Measurements from ENCODE around the gene CENPP. TPM values are rescaled to one million over a fixed set of nuclear protein-coding genes. Genes with fewer than 3 reads are reported as not detected.

Gene CENPP
- total RNA-seq, 1 donor from 2014 or later = 5.4 TPM

DNA sequence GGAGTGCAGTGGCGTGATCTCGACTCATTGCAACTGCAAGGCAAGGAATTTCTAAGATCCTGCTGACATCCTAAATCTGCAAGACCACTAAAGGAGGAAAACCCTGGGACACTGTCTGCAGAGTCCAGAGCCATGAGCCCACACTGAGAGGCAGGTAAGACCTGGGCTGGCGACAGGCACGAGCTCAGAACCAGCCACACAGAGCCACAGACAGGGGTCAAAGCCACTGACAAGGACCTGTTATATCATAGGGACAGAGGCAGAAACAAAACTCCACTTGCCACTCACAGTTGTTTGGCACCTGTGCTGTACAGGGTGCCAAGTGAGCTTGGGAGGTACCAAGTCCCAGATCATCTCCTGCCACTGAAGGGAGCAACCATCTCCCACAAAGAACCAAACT, 310.0 kb downstream of the CENPP start:
- intact Hi-C loops (cut with micrococcal nuclease) = loop anchor here (10.0 kb wide), 2 partner anchors 311 to 501 kb away; partner anchors contain the start of genes CENPP and NOL8
- Histone ChIP-seq H3K27me3 (ENCODE audit: low read depth) (no peaks in the 10 kb centered on the region), H3K9me3 (replicated peaks) (no peaks in the 10 kb centered on the region), H3K27ac (replicated peaks) (no peak overlapping the region), H3K4me3 (no peak overlapping the region), H3K4me1 (peaks cover 18% of the 10 kb centered on the region), H3K36me3 (peaks cover 97% of the 10 kb centered on the region)
- TF ChIP-seq, protein P1, sequence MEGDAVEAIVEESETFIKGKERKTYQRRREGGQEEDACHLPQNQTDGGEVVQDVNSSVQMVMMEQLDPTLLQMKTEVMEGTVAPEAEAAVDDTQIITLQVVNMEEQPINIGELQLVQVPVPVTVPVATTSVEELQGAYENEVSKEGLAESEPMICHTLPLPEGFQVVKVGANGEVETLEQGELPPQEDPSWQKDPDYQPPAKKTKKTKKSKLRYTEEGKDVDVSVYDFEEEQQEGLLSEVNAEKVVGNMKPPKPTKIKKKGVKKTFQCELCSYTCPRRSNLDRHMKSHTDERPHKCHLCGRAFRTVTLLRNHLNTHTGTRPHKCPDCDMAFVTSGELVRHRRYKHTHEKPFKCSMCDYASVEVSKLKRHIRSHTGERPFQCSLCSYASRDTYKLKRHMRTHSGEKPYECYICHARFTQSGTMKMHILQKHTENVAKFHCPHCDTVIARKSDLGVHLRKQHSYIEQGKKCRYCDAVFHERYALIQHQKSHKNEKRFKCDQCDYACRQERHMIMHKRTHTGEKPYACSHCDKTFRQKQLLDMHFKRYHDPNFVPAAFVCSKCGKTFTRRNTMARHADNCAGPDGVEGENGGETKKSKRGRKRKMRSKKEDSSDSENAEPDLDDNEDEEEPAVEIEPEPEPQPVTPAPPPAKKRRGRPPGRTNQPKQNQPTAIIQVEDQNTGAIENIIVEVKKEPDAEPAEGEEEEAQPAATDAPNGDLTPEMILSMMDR (IDR thresholded peaks at IDR 0.05; ENCODE audit: borderline replicate concordance) = no peak
- DNase-seq = no peak

DNA sequence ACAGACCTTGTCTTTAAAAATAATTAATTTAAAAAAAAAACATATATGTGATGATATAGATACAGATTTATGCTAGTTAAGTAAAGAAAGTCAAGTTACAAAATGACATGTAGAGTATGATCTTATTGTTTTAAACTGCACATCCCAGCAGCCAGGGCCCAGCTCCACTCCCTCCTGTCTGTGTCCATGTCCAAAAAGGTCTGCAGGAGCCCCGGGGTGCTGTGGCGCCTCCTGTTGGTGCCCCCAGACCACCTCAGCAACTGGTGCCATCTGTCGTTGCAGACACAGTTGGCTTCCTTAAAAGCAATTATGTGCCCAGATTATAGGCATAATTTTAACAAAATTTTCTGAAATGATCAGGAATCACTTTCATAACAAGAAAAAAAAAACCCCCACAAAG, 310.9 kb downstream of the CENPP start:
- no peak overlapping the region for H3K4me3 ChIP-seq
- TF ChIP-seq, protein P1 (IDR thresholded peaks at IDR 0.05; ENCODE audit: borderline replicate concordance) = no peak
- no peaks in the 10 kb centered on the region for H3K9me3 ChIP-seq (replicated peaks)
- peaks cover 99% of the 10 kb centered on the region for H3K36me3 ChIP-seq
- peaks cover 18% of the 10 kb centered on the region for H3K4me1 ChIP-seq
- H3K27me3 ChIP-seq (ENCODE audit: low read depth) = no peaks in the 10 kb centered on the region
- intact Hi-C loops (cut with micrococcal nuclease) = loop anchor here (10.0 kb wide), 2 partner anchors 312 to 502 kb away; partner anchors contain the start of genes CENPP and NOL8
- no peak overlapping the region for H3K27ac ChIP-seq (replicated peaks)
- DNase-seq = no peak

DNA sequence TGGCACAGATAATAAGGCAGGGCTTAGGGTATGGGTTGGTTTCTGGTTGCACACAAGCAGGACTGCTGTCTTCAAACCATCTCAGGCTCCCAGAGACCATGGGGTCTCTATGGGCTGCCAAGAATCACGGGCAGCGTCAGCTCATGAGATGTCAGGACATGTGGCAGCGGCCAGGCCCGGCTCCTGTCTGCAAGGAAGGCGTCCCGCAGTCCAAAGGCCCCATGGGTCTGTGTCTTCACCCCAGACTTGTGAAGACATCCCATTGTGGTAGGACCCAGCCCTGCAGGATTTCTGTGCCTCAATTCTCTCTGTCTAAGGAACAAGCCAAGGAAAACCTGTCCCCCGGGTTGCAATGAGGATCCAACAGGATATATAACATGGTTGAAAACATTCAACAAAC, 311.6 kb downstream of the CENPP start:
- H3K36me3 ChIP-seq = peaks cover 99% of the 10 kb centered on the region
- TF ChIP-seq, protein P1 (IDR thresholded peaks at IDR 0.05; ENCODE audit: borderline replicate concordance) = no peak
- H3K4me3 ChIP-seq = no peak overlapping the region
- no peak overlapping the region for H3K27ac ChIP-seq (replicated peaks)
- H3K9me3 ChIP-seq (replicated peaks) = no peaks in the 10 kb centered on the region
- intact Hi-C loops (cut with micrococcal nuclease) = loop anchor here (10.0 kb wide), 2 partner anchors 313 to 503 kb away; partner anchors contain the start of genes CENPP and NOL8
- peaks cover 16% of the 10 kb centered on the region for H3K4me1 ChIP-seq
- no peaks in the 10 kb centered on the region for H3K27me3 ChIP-seq (ENCODE audit: low read depth)
- DNase-seq = no peak

DNA sequence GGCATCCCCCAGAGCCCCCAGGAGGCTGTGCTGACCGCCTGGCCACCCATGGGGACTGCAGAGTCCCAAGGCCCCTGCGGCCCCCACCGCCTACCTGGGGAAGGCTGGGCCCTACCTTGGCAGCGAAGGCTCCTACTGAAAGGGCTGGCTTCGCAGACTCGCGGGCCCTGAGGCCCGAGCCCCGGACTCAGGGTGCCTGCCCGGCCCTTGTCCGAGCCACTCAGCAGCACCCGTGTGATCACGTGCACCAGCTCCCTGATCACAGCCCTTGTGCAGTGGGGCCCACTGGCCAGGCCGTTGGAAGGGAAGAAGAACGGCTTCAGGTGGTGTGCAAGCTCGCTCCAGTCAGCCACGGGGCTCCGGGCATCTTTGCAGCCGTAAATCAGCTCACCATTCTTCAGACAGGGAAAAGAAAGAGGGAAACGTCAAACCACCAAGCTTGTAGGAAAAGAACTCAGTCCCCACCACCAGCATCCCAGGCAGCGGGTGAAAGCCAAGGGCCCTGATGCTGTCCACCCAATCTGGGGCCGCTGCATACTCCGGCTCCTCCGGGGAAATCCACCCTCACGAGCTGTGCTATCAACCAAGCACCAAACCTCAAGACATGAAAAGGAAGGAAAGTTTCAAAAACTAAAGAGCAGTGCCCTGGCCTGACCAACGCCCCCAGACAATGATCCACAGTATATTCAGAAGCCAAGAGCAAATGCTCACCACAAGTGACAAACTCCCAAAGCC, 312.3 kb downstream of the CENPP start:
- TF ChIP-seq, protein P1 (IDR thresholded peaks at IDR 0.05; ENCODE audit: borderline replicate concordance) = no peak
- intact Hi-C loops (cut with micrococcal nuclease) = loop anchor here (10.0 kb wide), 2 partner anchors 313 to 503 kb away; partner anchors contain the start of genes CENPP and NOL8
- Histone ChIP-seq H3K9me3 (replicated peaks) (no peaks in the 10 kb centered on the region), H3K4me1 (peaks cover 16% of the 10 kb centered on the region), H3K27ac (replicated peaks) (no peak overlapping the region), H3K36me3 (peaks cover 99% of the 10 kb centered on the region), H3K27me3 (ENCODE audit: low read depth) (no peaks in the 10 kb centered on the region), H3K4me3 (no peak overlapping the region)
- no peak for DNase-seq

DNA sequence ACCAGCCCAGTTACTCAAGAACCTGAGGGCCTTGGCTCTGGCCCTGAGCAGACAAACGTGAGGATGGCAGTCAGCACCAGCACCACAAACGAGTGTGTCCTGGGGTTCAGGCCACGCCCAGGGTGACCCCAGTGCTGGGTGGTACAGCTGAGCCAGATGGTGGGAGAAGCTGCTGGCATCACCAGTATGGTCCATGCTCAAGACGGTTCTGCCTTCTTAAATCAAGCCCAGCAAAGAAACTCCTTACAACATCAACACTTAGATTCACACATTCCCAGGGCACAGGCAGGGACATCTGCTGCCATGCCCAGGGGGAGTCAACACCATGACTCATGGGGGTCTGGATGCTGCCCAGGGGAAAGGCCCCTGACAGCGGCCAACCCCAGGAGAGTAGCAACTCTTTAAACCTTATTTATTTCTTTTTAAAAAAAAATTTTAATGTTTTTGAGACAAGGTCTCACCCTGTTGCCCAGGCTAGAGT, 312.9 kb downstream of the CENPP start:
- TF ChIP-seq, protein P1 (IDR thresholded peaks at IDR 0.05; ENCODE audit: borderline replicate concordance) = no peak
- Histone ChIP-seq H3K4me1 (peaks cover 14% of the 10 kb centered on the region), H3K4me3 (no peak overlapping the region), H3K36me3 (peaks cover 99% of the 10 kb centered on the region), H3K27ac (replicated peaks) (no peak overlapping the region), H3K9me3 (replicated peaks) (no peaks in the 10 kb centered on the region), H3K27me3 (ENCODE audit: low read depth) (no peaks in the 10 kb centered on the region)
- DNase-seq = no peak
- intact Hi-C loops (cut with micrococcal nuclease) = loop anchor here (10.0 kb wide), 2 partner anchors 314 to 504 kb away; partner anchors contain the start of genes CENPP and NOL8

All from left ventricle myocardium inferior (tissue), 1 donor.